ENCODE data around the gene TMEM19. TPM values are rescaled to one million over a fixed set of nuclear protein-coding genes. Genes with fewer than 3 reads are reported as not detected.

TMEM19 gene
- total and polyA plus RNA-seq, 9 donors: 3.9 to 16.1 (median 11.2) TPM

DNA sequence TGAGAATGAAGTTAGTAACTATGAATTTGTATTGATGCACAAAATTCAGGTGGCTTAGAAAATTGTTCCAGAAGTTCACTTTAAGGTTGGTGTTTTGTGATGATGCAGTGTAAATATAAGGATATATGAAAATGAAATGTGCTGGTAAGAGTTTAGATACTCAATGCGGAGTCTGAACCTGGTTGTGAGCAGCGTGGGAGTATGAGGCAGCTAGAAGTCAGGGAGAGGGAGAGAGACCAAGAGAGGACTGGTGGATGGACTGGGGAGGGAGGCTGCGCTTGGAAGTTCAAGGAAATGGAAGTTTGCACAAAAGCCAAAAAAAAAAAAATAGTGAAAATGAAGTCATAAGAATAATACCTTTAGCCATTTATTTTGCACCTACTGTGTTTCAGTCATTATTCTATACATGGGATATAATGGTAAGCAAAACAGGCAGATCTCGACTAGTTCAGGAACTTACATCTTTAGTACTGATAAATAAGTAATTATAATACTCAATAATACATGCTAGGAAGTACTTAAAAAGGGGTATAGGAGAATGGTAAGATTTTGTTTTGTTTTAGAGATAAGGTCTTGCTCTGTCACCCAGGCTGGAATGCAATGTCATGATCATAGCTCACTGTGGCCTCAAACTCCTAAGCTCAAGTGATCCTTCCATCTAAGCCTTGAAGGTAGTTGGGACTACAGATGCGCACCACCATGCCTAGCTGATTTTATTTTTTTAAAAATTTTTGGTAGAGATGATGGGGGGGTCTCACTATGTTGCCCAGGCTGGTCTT is 58.8 kb downstream of the TMEM19 start:
- intact Hi-C loops (cut with DNase I): loop anchor here in 1 of 4 donors (5.0 kb wide), 1 partner anchor 327 kb away; no protein-coding TSS in a partner anchor
- Histone ChIP-seq H3K4me3 (no peak overlapping the region), H3K36me3 (no peaks in the 10 kb centered on the region), H3K4me1 (ENCODE audit: insufficient read depth) (no peaks in the 10 kb centered on the region), H3K27me3 (no peaks in the 10 kb centered on the region), H3K9me3 (no peaks in the 10 kb centered on the region), H3K27ac (no peak overlapping the region)
- TF ChIP-seq EP300 (IDR thresholded peaks at IDR 0.05) (no peak), POLR2A (IDR thresholded peaks at IDR 0.05) (no peak)
- TF ChIP-seq, protein P1, sequence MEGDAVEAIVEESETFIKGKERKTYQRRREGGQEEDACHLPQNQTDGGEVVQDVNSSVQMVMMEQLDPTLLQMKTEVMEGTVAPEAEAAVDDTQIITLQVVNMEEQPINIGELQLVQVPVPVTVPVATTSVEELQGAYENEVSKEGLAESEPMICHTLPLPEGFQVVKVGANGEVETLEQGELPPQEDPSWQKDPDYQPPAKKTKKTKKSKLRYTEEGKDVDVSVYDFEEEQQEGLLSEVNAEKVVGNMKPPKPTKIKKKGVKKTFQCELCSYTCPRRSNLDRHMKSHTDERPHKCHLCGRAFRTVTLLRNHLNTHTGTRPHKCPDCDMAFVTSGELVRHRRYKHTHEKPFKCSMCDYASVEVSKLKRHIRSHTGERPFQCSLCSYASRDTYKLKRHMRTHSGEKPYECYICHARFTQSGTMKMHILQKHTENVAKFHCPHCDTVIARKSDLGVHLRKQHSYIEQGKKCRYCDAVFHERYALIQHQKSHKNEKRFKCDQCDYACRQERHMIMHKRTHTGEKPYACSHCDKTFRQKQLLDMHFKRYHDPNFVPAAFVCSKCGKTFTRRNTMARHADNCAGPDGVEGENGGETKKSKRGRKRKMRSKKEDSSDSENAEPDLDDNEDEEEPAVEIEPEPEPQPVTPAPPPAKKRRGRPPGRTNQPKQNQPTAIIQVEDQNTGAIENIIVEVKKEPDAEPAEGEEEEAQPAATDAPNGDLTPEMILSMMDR (IDR thresholded peaks at IDR 0.05): no peak
- no peak for DNase-seq
- WGBS, 3 donors: 72 to 76% (median 75%) methylated on average over 5 of the region's 5 CpGs

GRCh38 chr12:71746974-71747611 is 61.2 kb downstream of the TMEM19 start:
- H3K9me3 ChIP-seq: no peaks in the 10 kb centered on the region
- TF ChIP-seq POLR2A (IDR thresholded peaks at IDR 0.05): no peak
- TF ChIP-seq, protein P1 (IDR thresholded peaks at IDR 0.05): peak; percentile 33 to 64 (median 56)
- peak in 3 of 5 donors; percentile 23 to 36 (median 31) for DNase-seq
- H3K4me3 ChIP-seq: no peak overlapping the region
- H3K36me3 ChIP-seq: no peaks in the 10 kb centered on the region
- intact Hi-C loops (cut with DNase I): loop anchor here in 1 of 4 donors (5.0 kb wide), 1 partner anchor 330 kb away; no protein-coding TSS in a partner anchor
- H3K27me3 ChIP-seq: no peaks in the 10 kb centered on the region
- no peaks in the 10 kb centered on the region for H3K4me1 ChIP-seq (ENCODE audit: insufficient read depth)
- WGBS, 3 donors: 22 to 36% (median 23%) methylated on average over 4 of the region's 4 CpGs
- no peak overlapping the region for H3K27ac ChIP-seq

DNA sequence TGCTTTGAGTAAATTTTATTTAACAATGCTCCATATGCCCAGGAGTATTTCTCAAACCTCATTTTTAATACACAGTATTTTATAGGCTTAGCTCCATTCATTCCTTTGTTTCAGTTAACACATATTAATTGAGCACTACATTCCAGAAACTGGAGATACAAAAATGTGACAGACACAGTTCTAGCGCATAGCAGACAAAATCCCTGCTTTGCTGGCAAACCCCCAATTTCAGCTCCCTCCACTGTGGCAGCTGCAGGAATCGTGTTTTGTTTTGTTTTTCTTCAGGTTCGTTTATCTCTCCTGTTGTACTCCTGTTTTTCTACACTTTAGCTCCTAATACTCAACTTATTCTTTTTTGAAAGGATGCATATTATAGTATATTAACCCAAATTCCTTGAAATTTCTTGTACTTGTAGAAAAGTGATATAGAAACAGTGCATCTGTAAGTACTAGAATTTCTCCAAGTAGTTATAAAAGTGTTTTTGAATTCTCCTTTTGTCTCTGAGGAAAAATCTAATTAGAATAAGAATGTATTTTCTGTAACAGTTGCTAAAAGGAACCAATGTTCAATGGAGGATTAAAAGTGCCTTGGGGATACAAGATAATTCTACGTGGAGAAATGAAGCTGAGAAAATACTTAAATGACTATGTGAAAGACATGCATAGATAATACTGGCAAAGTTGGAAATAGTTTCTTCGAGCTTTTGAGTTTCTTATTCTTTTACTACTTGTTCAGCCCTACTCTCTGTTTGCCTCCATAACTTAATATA is 62.4 kb downstream of the TMEM19 start:
- no peaks in the 10 kb centered on the region for H3K27me3 ChIP-seq
- no peak overlapping the region for H3K27ac ChIP-seq
- DNase-seq: no peak
- no peak for TF ChIP-seq EP300 (IDR thresholded peaks at IDR 0.05)
- no peak for TF ChIP-seq POLR2A (IDR thresholded peaks at IDR 0.05)
- TF ChIP-seq, protein P1 (IDR thresholded peaks at IDR 0.05): no peak
- no peaks in the 10 kb centered on the region for H3K4me1 ChIP-seq (ENCODE audit: insufficient read depth)
- WGBS, 3 donors: 22 to 32% (median 23%) methylated on average over 5 of the region's 5 CpGs
- no peaks in the 10 kb centered on the region for H3K9me3 ChIP-seq
- intact Hi-C loops (cut with DNase I): loop anchor here in 1 of 4 donors (5.0 kb wide), 1 partner anchor 331 kb away; no protein-coding TSS in a partner anchor
- H3K36me3 ChIP-seq: no peaks in the 10 kb centered on the region
- no peak overlapping the region for H3K4me3 ChIP-seq

- 93 to 99% (median 95%) methylated on average over 1 of the region's 1 CpG for WGBS, 3 donors
- Histone ChIP-seq H3K4me3 (no peak overlapping the region), H3K4me1 (ENCODE audit: insufficient read depth) (peaks cover 2% of the 10 kb centered on the region), H3K9me3 (no peaks in the 10 kb centered on the region), H3K27me3 (no peaks in the 10 kb centered on the region), H3K27ac (no peak overlapping the region), H3K36me3 (no peaks in the 10 kb centered on the region)
- TF ChIP-seq, protein P1 (IDR thresholded peaks at IDR 0.05): no peak
- no peak for TF ChIP-seq EP300 (IDR thresholded peaks at IDR 0.05)
- no peak for TF ChIP-seq POLR2A (IDR thresholded peaks at IDR 0.05)
- intact Hi-C loops (cut with DNase I): loop anchor here in 2 of 4 donors (5.0 to 10.0 kb wide), 2 partner anchors 85 to 332 kb away; partner anchors contain the start of genes THAP2 (in 1 of the 2) and ZFC3H1 (in 1 of the 2)
- no peak for DNase-seq
Observed at GRCh38 chr12:71749666-71750065, 63.8 kb downstream of the TMEM19 start.
